EH (cell line): Measurements from ENCODE around the gene ZMIZ1.

Experiments
- DNase-seq: peaks from one replicate; pipeline ENCODE4 v3.0.0-alpha.2; 2015; ENCODE audit warnings: low read depth

ZMIZ1 gene

DNA sequence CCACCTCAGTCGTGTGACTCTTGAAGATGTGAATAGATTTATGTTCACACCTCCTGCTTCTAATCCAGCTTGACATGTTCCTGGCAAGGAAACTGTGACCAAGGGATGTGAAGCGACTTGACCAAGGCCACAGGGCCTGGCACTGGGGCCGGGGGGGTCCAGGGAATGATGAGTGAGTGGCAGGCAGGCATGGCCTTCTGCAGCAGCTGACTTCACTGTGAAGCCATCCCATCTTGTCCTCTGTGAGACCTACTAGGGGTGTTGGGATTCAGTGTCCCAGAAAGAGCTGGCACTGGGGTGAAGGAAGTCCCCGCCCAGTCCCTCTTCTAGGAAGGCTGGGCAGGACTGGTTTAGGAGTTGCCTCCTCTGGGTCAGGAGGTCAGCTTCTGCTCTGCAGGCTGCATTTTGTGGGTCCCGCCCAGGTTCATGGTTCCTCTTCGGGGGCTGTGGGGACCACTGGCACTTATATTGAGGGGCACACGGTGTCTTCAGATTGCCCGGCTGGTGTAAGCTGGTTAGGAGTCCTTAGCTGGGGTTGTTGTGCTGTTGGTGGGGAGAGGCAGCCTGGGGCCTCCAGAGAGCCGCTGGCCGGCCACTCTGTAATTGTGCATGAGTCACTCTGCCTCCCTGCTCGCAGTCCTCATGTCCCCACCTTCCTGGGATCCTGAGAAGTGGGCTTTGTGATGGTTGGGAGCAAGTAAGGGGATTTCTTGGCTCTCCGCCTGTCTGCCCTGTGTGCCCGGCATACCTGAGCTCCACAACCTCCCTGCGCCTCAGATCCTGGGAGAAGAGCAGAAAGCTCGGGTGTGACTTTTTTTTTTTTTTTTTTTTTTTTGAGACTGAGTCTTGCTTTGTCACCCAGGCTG is 11.0 kb downstream of the ZMIZ1 start:
- DNase-seq, result peak; percentile 86

- DNase-seq, result peak; percentile 94
Measured at GRCh38 chr10:79081353-79082034, 12.7 kb downstream of the ZMIZ1 start.

DNA sequence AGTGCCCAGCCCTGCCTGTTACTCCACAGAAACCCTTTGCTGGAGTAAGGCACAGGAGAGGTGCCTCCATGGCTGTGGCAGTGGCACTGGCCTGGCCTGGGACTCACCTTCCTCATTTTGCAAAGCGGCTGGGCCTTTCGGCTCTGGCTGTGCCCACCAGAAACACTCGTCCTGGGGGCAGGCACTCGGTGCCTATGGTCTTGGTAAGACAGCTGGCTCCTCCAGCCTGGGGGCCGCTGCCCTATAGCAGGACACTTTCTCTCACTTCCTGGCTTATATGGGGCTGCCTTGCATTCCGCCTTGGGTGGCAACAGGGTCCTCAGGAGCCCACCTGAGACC is 13.2 kb downstream of the ZMIZ1 start:
- no peak for DNase-seq

DNA sequence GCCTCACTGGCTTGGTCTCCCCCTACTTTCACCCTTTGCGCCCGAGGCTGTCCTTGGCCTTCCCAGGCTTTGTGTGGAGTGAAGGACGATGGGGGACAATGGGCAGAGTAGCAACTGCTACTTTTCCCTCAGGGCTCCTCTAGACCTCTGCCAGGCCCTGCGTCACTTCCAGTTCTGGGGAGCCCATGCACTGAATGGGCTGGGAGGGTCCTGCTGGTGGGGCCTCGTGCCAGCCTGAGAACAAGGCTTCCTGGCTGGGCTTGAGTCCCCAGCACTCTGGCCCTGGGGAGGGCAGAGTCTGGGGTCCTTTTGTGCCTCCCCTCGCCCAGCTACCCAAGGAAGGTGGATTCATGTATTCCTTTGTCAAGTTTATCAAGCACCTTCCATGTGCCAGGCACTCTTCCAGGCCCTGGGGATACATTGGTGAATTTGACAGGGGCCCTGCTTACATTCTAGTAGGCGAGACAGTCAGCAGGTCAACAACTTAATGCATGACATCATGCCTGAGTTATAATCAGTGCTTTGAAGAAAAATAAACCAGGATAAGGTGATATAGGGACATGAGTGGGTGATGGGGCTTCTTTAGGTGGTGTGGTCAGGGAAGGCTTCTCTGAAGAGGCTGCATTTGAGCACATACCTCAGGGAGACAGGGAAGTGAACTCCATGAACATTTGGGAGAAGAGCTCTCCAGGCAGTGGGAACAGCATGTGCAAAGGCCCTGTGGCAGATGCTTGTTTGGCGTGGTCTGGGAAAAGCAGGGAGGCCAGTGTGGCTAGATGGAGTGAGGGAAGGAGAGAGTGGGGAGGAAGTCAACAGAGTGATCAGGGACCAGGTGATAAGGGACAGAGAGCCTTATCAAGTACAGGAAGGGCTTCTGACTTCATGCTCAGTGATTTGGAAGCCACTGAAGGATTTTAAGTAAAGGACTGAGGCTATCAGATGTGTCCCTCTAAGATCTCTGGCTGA is 14.1 kb downstream of the ZMIZ1 start:
- peak; percentile 47 for DNase-seq

DNA sequence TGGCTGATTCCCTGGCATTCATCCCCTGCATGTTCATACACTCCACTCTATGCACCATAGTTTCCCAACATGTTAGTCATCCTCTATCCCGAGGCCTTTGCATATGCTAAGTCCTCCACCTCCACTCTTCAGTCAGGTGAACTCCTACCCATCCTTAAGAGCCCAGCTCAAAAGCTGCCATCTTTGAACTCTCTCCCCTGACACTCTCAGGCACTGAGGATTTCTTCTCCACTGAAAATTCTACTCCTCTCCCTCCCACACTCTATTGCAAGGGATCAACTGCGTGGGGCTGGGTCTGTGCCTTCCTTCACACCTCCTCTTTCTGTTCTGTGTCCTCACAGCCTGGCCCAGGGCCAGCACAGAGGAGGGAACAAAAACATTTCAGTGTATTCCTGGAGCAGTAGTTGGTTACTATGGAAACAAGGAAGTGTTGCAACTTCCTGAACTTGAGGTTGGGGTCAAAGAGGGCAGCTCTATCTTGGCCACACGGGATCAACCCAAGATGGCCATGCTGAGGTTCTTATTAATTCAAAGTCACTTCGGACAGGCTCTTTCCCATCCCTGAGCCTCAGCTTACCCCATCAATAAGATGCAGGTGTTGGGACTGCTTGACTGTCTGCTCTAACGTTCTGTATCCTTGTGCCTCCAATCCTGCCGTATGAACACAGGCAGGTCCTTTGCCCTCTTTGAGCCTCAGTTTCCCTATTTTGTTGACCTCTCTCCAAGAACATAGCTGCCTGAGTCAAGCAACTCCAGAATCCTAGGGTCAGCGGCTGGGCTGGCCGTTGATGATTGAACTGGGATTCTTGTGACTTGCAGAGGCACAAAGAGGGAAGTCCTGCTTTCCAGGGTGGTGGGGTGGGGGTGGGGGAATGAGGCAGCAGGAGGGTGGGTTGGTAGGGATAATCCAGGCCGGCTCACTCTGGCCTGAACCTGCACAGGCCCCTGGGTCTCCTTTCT is 15.5 kb downstream of the ZMIZ1 start:
- DNase-seq, result peak; percentile 94

DNA sequence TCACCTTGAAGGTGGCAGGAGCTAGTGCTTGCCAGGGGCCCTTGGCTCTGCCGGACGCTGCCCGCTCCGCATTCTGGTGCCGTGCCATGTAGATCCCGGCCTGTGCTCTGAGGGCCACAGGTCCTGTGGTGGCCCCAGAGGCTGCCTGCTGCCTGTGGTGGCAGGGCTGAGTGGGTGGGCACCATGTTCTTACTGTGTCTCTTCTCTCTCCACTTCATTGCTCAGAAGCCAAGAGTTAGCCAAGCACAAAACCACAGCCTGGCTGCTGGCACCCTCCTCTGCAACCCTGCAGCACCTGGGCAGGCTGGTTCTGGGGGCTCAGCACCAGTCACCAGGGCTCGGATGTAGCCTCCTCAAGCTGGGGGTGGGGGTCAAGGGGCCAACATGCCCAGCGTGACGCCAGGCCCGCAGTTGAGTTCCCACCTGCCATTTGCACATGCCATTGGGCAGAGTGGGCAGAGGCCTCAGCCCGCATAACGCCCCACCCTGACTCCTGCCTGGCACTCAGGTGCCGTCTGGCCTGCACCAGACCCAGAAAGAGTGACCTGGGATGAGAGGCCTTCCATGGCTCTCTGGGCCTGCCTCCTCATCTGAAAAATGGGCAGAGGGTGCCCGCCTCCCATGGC is 16.3 kb downstream of the ZMIZ1 start:
- DNase-seq, result no peak

DNA sequence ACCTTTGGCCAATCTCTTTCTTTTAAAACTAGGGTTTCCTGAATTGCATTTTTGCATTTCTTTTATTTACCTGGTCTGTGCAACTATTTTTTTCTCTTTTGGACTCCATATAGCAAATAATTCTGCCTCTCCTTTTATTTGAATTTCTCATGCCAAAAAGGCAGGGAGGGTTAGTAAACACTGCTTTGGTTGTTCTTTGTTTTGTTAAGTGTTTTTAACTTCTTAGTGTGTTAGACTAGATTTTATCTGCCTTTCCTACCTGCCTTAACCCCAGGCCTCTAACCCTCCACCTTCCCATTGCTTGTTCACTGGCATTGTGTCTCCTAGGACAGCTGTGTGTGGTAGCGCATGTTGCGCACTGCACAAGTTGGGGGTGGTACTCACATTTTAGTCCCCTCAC is 18.1 kb downstream of the ZMIZ1 start:
- no peak for DNase-seq

DNA sequence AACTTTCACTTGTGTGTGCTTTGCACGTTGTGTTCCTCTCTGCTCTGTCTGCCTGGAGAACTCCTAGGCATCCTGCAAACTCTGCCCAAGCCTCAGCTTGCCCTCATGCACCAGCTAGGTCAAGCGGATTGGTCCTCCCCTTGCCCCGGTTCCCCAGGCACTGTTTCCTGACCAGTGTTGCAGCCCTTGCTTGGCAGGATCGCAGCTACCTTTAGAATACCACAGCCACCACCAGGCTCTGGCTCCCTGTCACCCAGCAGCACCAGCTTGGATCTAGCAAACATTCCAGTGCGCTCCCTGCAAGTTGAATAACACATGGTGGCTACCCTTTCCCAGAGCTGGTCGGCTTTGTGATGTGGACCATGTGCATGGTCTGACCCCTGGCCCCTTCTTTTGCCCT is 19.0 kb downstream of the ZMIZ1 start:
- DNase-seq, result no peak

DNA sequence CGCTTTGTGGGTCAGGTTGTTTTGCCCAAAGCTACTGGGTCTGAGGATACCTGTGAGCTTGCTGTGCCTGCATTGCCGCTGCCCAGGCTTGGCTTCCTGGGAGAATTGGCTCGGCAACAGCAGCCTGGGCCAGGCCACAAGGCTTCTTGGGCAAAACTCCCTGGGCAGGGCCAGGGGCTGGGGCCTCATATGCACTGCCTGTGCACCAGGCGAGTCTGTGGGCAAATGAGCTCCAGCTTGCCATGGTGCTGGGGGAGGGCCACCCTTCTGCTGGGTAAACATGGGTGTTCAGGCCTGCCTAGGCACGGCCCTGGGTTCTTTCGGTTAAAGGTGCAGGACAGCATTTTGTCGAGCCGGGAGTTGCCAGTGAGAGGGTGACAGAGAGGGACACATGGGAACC is 19.4 kb downstream of the ZMIZ1 start:
- no peak for DNase-seq

DNA sequence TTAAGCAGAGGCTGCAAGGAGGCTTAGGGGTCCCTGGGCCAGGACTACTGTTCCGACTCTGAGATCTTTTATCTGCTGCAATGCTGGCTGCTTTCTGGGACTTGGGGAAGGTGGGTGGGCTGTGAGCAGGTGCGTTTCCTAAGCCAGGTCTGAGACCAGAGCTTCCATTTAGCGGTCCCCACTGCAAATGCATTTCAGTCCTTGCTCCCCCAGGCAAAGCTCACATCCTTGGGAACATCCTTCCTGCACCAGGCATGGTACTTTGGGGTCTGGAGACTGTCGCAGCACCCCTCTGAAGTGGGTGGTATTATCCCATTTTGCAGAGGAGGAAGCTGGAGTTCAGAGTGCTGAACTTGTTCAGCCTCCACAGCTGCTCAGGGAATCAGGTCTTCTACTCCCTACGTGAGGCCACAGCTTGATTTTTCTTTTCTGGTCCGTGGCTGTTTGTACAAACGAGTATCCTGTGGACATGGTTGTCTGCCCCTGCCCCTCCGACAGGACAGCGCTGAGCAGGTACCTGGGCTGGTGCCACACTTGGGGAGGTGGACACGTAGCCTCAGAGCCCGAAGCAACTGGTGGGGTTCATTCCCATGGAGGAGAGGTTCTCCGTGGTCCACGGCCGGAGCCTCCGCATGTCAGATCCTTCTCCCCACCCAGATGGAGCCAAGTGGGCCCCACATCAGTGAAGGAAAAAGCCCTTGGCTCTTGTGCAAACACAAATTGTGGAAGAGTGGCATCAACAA is 20.0 kb downstream of the ZMIZ1 start:
- no peak for DNase-seq

DNA sequence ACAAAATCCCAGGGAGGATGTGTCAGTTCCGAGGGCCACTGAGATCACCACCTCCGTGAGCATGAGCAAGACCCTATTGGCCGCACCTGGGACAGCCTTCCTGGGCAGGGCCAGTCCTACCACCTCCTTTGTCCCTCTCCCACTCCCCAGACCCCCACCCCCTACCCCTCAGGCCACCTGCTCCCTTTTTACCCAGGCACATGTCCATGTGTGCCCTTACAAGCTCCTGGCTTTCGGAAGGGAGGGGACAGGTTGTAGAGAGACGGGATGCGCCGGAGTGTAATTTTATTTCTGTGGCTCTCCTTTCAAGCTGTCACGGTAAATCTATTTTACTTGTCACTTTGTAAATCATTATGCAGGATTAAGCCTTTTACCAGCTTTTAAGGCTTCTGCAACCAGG is 20.9 kb downstream of the ZMIZ1 start:
- DNase-seq, result no peak

GRCh38 chr10:79090134-79090803 is 21.5 kb downstream of the ZMIZ1 start:
- DNase-seq, result peak; percentile 60

DNA sequence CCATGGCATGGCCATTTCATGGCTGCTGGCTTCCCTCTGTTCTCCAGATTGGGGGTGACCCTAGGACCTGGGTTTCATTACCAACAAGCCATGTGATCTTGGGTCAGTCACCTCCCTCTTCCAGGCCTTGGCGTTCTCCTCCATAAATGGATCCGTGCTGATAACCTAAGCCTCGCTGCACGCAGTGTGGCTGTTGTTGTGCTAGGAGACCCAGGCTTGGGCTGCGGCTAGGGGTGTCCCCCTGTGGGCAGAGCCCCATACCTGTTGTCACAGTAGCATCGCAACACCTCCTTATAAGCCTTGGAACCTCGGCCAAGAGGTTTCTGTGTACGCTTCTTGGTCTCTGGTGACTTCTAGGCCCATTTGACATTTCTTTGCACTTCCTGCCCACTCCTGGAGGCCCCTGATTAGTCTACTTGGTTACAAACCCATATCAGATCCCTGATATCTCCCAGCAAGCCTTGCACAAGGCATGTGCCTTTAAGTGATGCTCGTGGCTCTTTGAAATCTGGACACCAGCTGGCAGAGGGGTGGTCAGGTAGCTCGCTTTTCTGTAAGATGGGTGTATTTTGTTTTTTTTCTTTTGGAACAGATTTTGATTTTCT is 23.6 kb downstream of the ZMIZ1 start:
- no peak for DNase-seq

GRCh38 chr10:79093658-79094411 is 25.1 kb downstream of the ZMIZ1 start:
- peak; percentile 67 for DNase-seq

GRCh38 chr10:79094412-79095175 is 25.8 kb downstream of the ZMIZ1 start:
- DNase-seq, result no peak

DNA sequence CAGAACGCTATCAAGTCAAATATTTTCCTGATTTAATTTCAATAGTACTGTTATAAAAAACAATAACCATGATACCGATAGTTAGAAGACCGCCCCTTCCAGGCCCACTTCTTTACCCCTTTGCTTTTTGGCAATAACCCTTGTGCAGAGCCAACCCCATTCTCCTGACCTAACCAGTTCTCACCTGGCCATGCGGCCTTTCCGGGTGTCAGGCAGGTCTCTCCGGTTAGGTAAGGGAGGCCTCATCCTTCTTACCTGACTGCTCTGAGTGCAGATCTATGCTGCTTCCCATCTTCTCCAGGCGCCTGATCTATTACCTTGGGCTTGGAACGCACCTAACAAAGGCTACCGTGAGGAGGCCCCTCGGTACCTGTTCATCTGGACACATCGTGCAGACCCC is 26.6 kb downstream of the ZMIZ1 start:
- no peak for DNase-seq

DNA sequence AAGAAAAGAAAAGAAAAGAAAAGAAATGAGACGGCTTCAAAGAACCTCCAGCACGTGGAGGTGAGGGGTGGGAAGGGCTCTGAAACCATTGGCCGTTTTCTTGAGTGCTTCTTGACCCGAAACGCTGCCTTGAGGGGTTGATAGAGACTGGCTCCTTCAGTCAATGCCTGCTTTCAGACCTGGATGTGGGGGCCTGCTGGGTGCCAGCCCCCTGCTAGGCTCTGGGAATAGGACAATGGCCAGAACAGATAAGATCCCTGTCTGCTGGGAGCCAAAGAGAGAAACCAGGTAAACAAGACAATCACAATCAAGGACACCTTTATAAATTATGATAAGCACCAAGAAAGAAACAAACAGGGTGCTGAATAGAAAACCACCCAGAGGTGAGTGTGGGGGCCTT is 27.7 kb downstream of the ZMIZ1 start:
- no peak for DNase-seq
